NCI-H187 (cell line): ENCODE measurements around the gene SCLY.

Source experiments
- DNase-seq, 2 experiments: peaks; one replicate each; lab custom pipeline; 2025; lab: John Stamatoyannopoulos, UW

The SCLY gene

DNA sequence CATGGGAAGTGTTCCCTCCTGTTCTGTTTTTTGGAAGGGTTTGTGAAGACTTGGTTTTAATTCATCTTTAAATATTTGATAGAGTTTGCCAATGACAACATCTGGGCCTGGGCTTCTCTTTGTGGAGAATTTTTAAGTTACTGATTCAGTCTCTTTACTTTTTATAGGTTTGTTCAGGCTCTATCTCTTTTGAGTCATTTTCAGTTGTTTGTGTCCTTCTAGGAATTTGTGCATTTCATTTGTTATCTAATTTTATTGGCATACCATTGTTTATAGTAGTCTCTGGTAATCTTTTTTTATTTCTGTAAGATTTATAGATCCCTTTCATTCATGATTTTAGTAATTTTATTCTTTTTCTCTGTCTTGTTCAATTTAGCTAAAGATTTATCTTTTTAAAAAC is 14.6 kb downstream of the SCLY start:
- DNase-seq = no peak

DNA sequence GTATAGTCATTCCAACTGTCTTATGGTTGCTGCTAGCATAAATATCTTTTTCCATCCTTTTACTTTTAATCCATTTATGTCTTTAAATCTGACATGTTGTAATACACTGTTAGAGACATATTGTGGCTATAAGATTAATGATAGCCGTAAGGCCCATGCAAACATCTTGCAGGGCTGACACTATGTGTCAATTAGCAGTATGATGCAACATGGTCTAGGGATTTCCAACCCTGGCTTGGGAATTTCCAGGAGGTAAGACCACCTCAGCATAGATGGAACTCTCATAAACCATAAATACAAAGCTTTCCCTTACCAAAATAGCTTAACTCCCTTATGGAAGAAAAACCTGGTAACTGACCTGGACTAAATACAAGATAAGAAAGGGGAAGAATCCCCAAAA is 16.5 kb downstream of the SCLY start:
- no peak for DNase-seq

DNA sequence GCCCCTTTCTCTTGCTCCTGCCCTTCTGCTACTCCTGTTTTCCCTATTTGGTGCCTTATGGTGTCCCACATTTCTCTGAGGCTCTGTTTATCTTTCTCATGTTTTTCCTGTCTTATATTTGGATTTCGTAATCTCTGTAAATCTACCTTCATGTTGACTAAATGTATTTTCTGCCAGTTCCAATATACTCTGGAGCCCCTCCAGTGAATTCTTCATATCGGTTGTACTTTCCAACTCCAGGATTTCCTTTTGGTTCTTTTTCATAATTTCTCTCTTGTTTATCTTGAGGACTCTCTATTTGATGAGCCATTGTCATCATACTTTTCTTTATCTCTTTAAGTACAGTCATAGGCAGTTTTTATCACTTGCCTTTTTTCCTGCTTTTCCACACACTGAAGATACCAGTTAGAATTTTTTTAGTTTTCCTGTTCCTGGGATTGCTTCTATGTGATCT is 19.1 kb downstream of the SCLY start:
- no peak for DNase-seq

DNA sequence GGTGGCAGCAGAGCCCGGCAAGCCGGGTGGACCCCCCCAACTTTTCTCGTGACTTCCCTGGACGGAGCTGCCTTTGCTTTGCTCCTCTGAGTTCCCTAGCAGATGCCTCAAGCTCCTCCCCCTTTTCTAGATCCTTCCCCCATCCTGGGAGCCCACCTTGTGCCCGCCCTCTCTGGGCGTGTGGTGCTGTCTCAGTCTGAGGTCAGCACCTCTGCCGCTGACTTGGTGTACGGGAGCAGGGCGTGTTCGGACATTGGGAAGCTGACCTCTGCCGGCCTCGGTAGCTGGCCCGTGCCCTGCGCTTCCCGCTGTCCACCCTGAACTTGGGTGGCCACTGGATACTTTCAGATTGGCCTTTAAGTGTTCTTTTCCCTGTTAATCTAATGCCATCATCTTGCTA is 19.7 kb downstream of the SCLY start:
- no peak for DNase-seq

DNA sequence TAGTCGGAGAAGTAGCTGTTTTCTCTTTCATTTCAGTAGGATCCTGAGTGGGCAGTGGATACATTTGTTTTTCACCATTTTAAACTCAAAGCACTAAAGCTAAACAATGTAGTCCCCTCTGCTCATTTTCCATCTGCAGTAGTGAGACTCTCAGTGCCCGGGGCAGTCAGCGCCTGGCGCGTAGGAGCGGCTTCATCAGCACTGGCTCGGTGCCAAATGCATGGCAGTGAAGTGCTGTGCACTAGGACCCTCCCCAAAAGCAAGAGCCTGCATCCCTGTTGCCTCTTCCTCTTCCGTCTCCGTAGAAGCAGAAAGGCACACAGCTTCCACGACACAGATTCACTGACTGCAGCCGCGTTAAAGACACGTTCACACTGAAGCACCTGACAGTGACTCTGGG is 20.3 kb downstream of the SCLY start:
- DNase-seq = no peak

DNA sequence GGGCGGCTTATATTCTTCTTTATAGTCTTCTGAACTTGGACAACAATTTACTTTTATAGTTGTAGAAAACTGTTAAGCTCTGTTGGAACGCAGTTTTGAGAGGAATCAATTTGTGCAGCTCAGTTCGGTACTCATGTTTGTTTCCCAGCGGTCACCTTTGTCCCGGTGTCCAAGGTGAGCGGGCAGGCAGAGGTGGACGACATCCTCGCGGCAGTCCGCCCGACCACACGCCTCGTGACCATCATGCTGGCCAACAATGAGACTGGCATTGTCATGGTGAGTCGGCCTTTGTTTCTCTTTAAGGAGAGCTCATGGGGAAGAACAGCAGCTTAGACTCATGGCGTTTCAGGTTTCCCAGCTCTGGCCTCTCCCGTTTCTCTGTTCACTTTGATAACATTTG is 20.8 kb downstream of the SCLY start:
- DNase-seq = no peak

DNA sequence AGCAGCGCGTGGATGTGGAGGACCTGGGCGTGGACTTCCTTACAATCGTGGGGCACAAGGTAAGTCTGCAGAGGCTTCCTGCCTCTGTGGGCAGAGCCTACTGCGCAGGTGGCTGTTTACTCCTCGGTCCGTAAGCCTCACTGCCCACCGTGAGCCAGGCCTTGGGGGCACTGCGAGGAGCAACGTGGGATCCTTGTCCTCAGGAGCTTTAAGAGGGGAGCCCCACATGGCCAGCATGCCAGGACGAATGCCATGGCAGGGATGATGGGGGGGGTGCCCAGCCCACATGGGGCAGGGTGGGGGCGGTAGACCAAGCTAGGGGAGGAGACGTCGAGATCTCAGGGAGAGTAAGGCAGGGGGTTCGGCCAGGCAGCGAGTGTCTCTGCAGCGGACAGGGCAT is 21.4 kb downstream of the SCLY start:
- DNase-seq = no peak

DNA sequence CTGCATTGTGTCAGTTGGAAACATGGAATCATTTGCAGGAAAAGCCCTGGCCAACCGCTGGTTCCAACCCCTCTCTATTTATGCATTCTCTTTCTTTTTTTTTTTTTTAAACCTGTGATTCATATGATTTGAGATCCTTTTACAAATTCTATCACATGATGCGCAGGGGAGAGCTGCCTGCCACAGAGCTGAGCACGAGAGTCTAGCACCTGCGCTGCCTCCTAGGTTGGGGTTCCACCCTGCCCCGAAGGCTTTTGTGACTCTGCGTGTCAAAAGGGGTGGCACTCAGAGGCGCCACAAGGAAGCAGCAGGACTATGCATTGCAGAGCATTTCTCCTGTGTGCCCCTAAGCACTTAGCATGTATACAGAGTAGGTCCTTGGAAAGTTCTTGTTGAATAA is 22.0 kb downstream of the SCLY start:
- no peak for DNase-seq

DNA sequence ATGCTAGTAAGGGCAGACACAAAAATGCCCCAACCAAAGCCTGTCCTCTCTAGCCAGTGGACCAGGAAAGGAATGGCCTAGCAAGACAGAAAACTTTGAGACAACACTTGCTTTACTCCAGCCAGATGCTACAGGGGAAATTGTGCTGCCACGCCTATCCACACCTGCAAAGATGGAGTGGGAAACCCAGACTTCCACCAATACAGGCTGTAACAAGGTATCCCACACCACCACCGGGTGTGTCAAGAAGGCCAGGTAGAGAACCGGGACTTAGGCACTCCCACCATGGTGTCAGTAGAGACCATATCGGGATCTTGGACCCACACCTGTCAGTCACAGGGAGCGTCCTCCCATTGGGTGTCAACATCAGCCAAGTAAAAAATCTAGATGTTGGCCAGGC is 23.1 kb downstream of the SCLY start:
- no peak for DNase-seq

DNA sequence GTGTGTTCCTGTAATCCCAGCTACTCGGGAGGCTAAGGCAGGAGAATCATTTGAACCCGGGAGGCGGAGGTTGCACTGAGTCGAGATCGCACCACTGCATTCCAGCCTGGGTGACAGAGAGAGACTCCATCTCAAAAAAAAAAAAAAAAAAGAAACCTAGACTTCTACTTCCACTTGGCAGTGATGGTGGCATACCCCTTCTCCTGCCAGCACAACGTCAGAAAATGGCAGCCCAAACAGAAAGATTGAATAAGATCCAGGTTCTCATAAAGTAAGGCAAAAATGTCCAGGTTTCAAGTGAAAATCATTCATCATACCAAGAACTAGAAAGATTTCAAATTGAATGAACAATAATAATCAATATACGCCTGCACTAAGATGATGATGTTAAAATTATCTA is 24.0 kb downstream of the SCLY start:
- no peak for DNase-seq

DNA sequence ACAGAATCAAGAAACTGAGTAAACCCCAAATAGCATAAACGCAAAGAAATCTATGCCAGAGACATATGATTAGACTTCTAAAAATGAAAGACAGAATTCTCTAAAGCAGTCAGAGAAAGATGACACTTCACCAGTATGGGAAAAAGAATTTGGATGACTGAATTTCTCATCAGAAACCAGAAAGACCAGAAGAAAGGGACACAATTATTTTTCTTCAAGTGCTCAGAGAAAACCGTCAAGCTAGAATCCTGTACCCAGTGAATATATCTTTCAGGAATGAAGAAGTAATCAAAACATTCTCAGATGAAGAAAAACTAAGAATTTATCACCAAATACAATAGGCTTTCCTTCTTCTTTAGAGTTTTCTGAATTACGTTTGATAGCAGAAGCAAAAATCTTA is 25.1 kb downstream of the SCLY start:
- no peak for DNase-seq

DNA sequence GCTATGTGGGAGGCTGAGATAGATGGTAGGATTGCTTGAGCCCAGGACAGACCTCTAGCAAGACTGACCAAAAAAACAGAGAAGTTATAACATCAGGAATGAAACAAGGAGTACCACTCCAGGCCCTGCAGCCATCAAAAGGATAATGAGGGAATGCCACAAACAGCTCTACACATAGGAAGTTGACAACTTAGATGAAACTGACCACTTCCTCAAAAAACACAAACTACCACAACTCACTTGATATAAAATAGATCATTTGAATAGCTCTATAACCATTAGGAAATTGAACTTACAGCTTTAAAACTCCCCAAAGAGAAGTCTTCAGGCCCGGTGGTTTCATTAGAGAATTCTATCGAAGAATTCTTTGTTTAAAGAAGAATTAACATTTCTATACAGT is 26.4 kb downstream of the SCLY start:
- no peak for DNase-seq

DNA sequence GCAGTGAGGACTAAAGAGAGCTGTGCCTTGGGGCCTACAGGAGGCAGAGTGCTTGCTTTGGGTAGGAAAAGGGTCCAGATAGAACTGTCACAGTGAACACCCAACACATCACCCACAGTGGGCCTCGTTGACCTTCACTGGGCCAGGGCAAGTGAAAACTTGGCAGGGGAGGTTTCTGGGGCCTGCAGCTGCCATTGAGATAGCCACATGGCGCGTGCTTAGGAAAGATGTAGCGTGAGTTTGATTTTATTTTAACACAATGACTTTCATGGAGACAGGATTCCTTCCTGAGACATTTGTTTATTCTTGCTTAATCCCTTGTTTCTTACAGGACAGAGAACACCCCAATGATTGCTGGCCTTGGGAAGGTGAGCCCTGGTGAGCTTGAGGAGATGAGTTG is 30.1 kb downstream of the SCLY start:
- no peak for DNase-seq

DNA sequence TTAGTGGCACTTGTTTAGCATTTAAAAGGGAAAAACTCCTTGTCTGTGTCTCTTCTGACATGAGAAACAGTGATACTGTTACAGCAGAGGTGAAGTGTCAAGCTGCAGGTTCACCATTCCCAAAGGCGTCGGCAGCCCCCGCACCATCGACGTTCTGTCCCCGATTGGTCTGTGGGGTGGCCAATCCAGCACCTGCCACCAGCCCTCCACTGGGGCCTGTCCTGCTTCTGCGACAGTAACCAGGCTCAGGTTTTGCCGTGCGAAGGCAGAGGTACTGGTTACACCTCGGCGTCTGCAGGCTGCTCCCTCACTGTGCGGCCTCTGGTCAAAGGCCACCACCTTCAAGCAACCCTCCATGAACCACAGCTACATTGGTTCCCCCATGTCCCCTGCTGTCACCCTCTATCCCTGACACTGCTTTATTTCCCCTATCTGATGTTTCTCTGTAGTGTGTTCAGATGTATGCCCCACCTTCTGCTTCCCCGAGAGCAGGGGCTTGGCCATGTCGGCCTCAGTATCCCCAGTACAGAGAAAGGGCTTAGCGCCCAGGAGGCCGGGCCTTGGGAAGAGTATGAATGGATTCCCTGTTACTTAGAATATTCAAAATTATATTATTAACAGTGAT is 30.7 kb downstream of the SCLY start:
- DNase-seq = no peak

DNA sequence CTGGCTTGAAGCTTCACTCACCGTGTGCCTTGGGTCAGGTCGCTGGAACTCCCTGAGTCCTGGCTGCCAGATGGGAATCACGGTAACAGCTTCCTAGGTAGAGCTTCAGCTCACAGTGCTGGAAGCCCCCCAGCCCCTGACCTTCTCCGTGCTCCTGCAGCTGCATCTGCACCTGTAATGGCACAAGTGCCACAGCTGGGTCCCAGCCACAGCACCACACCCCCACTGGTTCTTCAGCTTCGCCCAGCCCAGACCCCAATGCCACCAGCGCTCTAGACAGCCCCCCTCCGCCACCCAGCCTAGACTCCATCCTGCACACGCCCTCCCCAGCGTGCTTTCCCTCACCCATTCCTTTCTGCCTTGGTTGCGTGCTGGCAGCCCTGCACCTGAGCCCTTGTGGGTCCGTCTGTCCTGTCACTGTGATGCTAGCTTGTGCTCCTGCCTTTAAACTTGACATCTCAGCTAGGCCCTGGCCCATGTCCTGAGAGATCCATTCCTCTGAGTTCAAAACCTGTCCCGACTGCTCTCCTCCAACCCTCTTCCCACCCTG is 31.8 kb downstream of the SCLY start:
- no peak for DNase-seq

DNA sequence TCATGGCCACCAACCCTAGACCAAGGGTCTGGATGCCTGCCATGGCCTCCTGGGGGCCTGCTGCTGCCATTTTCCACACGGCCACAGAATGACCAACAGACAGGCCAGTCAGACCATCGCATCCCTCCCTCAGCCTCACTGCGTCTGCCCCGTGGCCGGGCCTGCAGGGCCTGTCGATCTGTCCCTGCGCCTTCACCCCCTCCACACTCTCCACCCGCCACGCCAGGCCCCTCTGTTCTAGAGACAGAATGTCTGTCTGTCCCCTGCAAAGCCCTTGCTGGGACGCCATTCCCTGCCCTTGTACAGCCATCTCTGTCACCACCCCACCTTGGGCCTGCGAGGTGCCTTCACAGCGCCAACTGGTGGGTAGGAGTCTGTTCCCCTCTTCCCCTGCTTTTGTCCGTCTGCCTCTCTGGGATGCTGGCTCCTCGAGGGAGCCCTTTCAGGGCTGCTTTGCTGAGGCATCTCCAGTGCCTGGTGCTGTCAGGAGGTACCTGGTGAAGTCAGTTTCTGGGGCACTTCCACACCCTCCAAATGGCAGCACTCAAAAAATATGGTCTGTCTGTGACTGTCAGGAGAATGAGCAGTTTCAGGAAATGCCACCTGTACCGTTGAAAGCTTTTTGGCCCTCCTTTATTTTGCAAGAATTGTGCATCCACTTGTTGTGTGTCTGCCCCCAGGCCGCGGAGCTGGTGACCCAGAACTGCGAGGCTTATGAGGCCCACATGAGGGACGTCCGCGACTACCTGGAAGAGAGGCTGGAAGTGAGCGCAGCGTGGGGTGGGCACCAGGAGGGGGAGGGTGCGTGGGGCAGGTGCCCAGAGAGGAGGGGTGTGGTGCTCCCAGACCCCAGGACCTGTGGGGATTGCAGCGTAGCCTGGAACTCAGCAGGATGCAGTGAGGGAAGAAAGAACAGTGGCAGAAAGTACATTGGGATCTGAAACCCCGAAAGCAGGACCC is 32.7 kb downstream of the SCLY start:
- no peak for DNase-seq

DNA sequence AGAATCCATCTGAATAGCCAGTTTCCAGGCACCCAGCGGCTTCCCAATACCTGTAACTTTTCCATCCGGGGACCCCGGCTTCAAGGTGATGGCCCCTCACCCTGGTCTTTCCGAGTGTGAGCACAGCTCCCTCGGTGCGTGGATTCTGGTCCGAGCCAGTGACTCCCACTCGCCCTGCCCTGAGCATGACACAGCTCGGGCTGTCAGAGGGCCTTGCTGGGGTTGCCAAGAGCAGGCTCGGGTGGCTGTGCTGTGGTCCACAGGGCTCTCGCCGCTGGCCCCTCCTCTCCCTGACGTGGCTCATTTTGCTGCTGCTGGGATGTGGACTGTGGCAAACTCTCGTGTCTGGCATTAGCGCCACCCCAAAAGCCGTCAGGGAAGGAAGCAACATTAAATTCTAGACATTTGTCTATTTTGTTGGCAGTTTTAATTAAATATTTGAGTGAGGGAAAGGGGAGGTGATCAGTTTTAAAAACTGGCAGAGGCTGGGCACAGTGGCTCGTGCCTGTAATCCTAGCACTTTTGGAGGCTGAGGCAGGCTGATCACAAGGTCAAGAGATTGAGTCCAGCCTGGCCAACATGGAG is 33.7 kb downstream of the SCLY start:
- no peak for DNase-seq

DNA sequence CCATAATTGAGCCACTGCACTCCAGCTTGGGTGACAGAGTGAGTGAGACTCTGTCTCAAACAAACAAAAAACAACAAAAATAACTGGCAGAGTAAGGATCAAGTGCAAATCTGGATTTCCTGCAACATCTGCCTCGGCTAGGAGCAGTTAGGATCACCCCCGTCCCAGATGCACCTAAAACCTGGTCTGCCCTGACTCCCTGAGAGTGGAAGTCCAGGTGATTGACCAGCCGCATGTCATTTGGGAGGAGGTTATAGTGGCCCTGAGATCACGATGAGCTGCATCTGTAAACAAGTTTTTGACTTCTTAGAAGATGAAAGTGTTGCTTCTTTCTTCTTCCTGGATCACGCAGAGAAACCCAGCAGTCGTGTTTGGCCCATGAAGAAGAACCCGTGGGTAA is 34.3 kb downstream of the SCLY start:
- DNase-seq = no peak

DNA sequence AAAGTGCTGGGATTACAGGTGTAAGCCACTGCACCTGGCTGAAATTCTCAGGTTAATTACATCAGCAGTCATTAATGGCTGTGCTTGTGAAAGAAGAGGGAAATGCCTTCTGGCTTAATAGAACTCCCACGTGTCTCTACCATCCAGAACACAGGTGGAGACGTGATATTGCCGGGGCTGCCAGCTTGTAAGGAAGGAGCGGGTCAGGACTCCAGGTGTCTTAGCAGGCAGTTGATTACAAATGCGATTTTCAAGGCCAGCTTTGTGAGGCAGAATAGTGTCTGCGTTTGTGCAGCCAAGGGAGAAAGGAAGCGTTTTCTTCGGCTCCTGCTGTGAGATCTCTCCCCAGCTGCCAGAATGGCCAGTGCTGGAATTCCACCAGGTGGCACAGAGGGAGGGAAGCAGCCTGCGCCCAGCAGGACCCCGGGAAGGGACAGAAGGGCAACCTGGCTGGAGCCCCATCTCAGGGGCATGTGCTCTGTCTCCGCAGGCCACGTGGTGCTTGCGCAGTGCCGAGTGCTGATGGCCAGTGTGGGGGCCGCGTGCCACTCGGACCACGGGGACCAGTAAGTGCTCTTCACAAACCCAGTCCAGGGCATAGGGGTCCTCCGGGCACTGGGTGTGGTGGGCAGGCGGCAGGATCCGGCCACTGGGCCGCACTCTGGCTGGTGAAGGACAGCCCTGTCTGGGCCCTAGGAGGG is 35.7 kb downstream of the SCLY start:
- no peak for DNase-seq

DNA sequence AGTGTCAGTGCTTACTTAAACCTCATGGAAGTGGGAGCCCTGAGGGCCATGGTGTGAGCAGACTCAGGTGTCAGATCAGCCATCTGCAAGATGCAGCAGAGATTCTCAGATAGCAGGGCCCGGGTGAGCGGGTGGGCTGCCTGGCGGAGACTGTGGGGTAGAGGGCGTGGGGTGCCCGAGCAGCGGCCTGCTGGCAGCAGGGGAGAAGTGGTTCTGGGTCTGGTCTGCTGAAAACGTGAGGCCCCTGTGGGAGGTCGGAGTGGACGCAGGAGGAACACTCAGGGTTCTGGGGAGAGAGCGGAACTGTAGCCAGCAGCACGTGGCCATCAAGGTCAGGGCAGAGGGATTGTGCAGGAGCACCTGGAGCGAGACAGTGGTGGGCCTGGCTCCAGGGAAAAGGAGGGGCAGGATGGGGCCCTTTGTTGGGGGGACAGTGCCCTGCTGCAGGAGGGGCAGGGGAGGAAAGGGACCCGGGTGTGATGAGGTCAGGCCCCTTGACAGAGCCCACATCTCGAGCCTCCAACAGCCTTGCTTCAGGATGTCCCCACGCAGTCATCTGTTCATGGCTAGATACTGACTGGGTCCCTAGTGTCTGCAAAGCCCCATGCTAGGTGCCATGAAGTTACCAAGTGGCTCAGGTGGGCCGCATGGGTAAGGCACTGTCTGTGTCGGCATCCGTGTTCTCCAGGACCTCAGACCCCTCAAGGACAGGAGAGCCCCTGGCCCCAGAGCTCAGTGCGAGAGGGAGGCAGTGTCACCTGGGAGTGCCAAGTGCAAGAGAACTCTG is 36.6 kb downstream of the SCLY start:
- no peak for DNase-seq
